NK-92 (cell line): ENCODE measurements around the gene SUFU.
"Not testable (repeated sequence)": the region's sequence is repeated elsewhere in the genome, so short reads cannot be mapped to it uniquely, and the experiment has no call there.

ENCODE experiments used
- DNase-seq: peaks from one replicate; lab custom pipeline; 2025; ENCODE audit not compliant: unreplicated experiment; lab: John Stamatoyannopoulos, UW

Gene SUFU

GRCh38 chr10:102479651-102480050, 24.1 kb upstream of the SUFU start:
- DNase-seq = no peak

- DNase-seq = no peak
Observed at GRCh38 chr10:102480396-102480795, 23.4 kb upstream of the SUFU start.

- DNase-seq = no peak
Observed at GRCh38 chr10:102484021-102484420, 19.8 kb upstream of the SUFU start.

DNA sequence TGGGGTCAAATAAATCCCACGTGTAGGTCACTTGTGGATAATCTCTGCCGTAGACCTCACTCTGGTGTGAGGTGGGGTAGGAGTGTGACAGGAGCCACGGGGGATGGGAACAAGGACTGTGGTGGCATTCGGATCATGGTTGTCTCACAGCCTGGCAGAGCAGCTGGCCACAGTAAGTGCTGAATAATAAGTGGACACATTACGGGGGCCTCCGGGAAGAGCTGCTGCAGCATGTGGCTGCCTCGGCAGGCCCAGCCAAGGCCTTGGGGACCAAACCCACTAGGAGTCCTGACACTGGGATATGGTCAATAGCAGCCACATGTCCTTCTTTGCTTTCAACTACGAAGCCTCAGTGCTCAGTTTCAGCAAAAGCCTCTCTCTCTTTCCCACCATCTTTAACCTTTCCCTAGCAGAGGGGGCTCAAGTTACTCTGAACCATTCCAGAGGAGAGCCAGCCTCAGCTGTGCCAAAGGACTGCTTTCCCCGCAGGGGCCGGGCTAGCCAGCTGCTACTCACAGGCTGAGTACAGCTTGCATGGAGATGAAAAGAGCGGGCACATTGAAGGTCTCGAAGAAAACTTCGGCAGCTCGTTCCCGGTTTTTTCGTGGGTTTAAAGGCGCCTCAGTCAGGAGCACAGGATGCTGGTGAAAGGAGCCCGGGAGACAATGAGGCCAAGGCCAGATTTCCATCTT, 18.5 kb upstream of the SUFU start:
- DNase-seq = no peak

DNA sequence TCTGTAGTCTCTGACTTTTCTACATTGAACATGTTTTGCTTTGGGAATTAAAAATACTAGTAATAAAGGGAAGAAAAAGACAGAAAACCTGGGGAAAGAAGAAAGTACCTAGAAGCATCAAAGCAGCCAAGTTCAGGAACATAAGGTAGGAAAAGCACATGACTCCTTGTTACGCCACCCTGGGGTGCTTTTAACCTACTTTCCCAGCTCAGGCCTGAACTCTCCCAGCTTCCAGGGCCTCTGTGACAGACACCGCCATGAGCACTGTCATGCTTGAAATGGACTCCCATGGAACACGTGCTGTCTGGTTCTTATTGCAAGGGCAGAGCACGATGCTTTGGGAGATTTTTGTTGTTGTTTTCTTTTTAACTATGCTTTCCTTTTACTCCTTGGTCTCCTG, 12.6 kb upstream of the SUFU start:
- DNase-seq = no peak

DNA sequence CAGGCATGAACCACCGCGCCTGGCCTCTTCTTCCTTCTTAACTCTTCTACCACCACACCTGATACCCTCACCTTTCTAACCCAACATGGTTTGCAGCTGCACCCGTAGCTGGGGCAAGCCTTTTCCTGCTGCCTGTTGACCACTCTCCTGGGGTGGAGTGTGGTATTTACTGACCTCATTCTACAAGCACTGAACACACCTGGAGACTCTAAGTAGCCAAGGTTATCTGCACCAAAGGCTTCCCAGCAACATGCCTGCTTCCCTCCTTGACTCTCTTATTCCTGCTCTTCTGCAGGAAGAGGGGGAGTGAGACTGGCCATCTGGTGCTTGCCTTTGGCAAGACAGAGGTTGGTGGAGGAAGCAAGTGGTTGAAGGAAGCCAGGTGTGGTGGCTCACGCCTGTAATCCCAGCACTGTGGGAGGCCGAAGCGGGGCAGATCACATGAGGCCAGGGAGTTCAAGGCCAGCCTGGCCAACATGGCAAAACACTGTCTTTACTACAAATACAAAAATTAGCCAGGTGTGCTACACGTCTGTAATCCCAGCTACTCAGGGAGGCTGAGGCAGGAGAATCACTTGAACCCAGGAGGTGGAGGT, 11.3 kb upstream of the SUFU start:
- DNase-seq = no peak

DNA sequence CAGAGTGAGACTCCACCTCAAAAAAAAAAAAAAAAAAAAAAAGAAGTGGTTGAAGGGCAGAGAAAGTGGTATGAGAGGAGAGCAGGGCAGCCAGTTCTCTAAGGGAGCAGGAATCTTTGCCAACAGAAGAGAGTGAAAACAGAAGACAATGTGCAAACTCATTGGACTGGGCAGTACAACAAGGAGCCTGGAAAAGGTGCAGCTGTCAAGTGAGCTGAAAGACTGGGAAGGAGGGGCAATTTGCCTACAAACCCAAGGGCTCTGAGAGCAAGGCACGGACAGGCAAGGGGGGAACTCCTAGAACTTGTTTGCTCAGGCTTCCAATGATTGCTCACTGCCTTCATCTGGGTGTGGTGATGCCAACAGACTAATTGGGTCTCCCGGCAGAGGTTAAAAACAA, 10.8 kb upstream of the SUFU start:
- DNase-seq = no peak

GRCh38 chr10:102493771-102494170, 10.0 kb upstream of the SUFU start:
- DNase-seq = no peak

DNA sequence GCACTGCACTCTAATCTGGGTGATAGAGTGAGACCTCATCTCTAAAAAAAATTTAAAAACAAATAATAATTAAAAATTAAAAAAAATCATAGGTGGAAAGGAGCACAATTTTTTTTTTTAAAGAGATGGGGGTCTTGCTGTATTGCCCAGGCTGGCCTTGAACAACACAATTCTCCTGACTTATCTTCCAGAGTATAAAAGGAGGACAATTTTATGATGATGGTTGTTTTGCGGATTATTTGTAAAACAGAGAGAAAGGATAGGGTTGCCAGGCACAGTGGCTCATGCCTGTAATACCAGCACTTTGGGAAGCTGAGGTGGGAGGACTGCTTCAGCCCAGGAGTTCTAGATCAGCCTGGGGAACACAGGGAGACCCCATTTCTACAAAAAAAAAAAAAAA, 6.2 kb upstream of the SUFU start:
- no peak for DNase-seq

- DNase-seq = no peak
Observed at GRCh38 chr10:102499356-102499755, 4.4 kb upstream of the SUFU start.

- not testable (repeated sequence) for DNase-seq
Observed at GRCh38 chr10:102500686-102501085, 3.1 kb upstream of the SUFU start.

- DNase-seq = no peak
Observed at GRCh38 chr10:102501201-102502028, 2.4 kb upstream of the SUFU start.

DNA sequence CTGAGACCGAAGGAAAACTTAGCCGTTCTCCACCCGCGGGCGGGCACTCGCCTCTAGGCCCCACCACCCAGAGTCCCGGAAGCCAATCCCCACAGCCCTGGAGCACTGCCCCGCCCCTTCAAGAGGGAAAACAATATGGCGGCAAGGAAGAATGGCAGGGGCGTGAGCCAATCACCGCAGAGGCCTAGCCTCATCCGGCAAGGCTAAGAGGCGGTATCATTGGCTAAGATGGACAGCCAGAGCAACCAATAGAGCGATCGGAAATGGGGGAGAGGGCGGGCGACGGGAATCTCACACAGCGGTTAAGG, 1.8 kb upstream of the SUFU start:
- peak; percentile 94 for DNase-seq

DNA sequence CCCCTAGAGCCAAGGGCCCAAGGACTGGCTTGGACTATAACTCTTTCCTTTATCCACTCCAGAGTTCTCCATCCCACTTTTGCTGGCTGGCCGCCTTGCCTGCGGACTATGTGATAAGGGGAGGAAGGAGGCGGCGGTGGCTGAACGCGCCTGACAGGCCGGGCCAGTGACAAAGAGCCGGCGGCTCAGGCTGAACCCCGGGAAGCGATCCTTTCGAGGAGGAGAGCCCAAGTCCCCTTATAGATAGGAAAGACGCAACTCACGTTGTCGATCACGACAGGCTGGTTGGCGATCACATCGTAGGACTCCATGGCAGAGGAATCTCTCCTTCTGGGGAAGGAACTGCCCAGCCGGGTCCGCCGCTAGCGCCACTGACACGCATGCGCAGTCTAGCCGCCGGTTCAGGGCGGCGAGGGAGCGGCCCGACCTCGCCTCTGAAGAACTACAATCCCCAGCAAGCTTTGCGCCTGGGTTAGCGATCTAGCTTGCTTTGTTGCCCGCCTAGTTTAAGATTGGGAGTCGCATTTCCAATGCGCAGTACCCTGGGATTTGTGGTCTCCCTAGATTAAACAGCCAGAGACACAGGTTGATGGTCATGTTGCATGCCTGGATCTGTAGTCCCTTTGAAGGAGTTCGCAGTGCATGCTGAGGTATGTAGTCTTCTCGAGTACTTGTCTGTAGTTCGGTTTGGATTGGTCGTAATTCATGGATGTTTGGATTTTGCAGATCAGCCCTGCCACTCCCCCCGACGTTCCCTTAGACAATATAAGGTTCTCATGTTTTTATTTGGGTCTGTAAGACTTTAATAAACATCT, 1.2 kb upstream of the SUFU start, which contains the start of gene ACTR1A:
ACTR1A (minus strand) TSS at position 376 of the 815 bp plus-strand sequence; CDS start at position 311, 65 bp downstream.
- peak; percentile 79 for DNase-seq

DNA sequence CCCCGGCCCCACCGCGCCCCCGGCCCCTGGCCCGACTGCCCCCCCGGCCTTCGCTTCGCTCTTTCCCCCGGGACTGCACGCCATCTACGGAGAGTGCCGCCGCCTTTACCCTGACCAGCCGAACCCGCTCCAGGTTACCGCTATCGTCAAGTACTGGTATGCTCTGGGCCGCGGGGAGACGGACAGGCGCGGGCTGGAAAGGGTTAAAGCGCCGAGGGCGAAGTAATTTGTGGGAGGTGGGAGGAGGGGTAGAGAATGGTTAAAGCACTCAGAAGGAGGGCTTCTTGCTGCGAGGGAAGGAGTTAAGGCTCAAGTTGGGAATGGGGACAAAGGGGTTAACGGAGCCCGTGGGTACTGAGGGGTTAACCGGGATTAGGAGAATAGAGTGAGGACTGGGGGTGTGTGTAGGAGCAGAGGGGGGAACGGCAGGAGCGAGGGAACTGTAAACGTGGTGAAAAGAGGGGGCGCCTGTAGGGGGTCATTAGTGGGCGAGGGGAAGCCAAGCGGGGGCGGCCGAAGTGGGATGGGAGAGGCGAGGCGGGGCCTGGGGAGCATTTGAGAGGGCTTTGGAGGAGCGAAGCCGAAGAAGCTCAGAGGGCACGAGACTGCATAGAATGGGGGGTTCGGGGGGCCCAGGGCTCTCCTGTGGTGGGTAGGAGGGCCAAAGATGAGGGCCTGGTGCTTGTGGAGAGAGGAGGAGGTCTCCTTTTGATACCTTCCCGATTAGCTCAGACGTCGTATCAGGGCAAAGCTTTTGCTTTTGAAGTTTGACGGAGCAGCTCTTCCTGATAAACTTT, 605 bp downstream of the SUFU start:
- DNase-seq = no peak

GRCh38 chr10:102504976-102505300, 1.2 kb downstream of the SUFU start:
- no peak for DNase-seq

DNA sequence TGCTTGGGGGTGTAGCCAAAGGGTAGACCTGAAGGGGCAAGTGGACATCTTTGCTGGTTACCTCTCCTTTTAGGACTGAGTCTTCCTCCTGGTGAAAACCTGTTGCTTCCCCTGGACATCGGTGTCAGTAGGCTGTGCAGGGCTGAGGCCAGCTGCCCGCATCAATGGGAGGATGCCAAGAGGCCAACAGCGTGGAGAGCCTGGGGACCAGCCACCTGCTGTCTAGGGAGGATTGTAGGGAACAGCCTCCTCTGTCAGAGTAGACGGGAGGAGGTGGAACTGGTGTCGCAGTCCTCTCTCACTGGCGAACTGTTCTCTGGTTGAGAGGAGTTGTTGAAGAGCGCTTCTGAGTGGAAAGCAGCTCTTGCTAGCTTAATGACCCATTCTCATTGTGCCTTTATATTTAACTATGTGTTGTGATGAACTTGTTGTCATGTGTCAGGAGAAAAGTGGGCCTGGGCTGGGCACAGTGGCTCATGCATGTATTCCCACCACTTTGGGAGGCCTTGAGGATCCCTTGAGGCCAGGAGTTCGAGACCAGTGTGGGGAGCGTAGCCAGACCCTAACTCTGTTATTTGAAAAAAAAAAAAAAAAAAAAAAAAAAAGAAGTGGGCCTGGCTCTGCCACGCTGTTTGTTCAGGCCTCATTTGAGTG, 1.8 kb downstream of the SUFU start:
- DNase-seq = no peak

- no peak for DNase-seq
Observed at GRCh38 chr10:102507521-102507920, 3.7 kb downstream of the SUFU start.

- no peak for DNase-seq
Observed at GRCh38 chr10:102508506-102508905, 4.7 kb downstream of the SUFU start.

DNA sequence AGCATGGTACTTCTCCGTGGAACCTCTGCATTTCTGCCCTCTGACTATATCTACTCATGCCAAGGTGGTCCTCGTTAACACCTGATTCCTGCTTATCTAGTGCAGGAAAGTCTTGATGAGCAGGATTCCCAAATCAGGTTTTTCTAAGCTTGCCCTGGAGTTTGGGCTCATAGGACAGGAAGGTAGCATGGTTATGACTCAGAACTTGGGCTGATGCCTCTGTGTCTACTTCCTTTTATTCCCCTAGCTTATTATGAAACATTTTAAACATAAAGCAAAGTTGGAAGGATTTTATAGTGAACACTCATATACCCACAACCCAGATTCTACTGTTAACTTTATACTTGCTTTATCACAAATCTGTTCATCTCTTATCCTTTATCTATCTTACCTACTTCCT, 5.6 kb downstream of the SUFU start:
- DNase-seq = no peak
